Measurements from ENCODE around the gene AVPI1.

Gene AVPI1

DNA sequence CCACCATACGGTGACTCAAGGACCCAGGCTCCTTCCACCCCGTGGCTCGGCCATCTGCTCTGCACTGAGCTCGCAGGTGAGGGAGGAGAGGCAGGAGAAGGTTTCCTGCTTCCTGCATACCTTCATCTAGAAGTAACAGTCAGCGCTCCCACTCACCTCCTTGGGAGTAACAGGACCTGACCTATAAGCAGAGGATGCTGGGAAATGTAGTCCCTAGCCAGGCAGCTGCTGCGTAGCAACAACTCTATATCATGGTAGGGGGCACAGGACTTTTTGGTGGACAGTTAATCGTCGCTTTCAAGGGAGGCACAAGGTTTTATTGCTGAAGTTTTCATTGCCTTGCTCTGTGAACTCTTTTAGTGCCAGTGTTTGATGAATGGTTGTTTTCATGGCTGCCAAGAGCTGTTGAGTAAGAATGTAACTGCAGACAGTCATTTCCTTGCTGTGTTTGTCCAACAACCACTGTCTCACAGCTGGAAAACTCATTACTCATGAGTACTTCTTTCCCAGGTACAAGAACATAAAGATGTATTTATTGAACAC lies 39.7 kb upstream of the AVPI1 start (continued):
- TF ChIP-seq ZXDB (tag by site-specific recombination; IDR thresholded peaks at IDR 0.05) (no peak), ZBTB8A (tag by site-specific recombination; IDR thresholded peaks at IDR 0.05) (peak; percentile 19; the same call in 1 of the 2 replicates), ZNF292 (tag by site-specific recombination; IDR thresholded peaks at IDR 0.05; ENCODE audit: borderline replicate concordance, low read depth) (no peak), ZNF37A (tag by site-specific recombination; IDR thresholded peaks at IDR 0.05) (no peak), ZNF501 (tag by site-specific recombination; IDR thresholded peaks at IDR 0.05) (no peak), PBX3 (CRISPR knock-in tag; IDR thresholded peaks at IDR 0.05) (no peak), TCF7L2 (IDR thresholded peaks at IDR 0.05; ENCODE audit: borderline replicate concordance, low read depth, low read length) (no peak), ZFP69B (tag by site-specific recombination; IDR thresholded peaks at IDR 0.05) (no peak), ZNF112 (tag by site-specific recombination; IDR thresholded peaks at IDR 0.05) (no peak), ZNF629 (tag by site-specific recombination; IDR thresholded peaks at IDR 0.05) (0 out of 2 replicates have a peak, but pooled peaks have one; percentile 23), ZNF18 (tag by site-specific recombination; IDR thresholded peaks at IDR 0.05) (no peak), KLF1 (tag by site-specific recombination; IDR thresholded peaks at IDR 0.05) (no peak), ZNF239 (tag by site-specific recombination; IDR thresholded peaks at IDR 0.05) (no peak), ZNF626 (tag by site-specific recombination; IDR thresholded peaks at IDR 0.05) (no peak), IKZF3 (tag by site-specific recombination; IDR thresholded peaks at IDR 0.05) (no peak), ZBTB49 (tag by site-specific recombination; IDR thresholded peaks at IDR 0.05; ENCODE audit: low read depth) (no peak), ZNF580 (tag by site-specific recombination; IDR thresholded peaks at IDR 0.05) (no peak), ZNF76 (tag by site-specific recombination; IDR thresholded peaks at IDR 0.05; ENCODE audit: borderline replicate concordance, low read depth) (peak; percentile 86), ZBTB20 (tag by site-specific recombination; IDR thresholded peaks at IDR 0.05) (peak; percentile 61), GLIS2 (tag by site-specific recombination; IDR thresholded peaks at IDR 0.05) (peak; percentile 46; the same call in 1 of the 2 replicates), ZNF514 (tag by site-specific recombination; IDR thresholded peaks at IDR 0.05) (no peak), ZNF175 (tag by site-specific recombination; IDR thresholded peaks at IDR 0.05) (no peak), ZNF449 (tag by site-specific recombination; IDR thresholded peaks at IDR 0.05) (no peak), ZNF660 (tag by site-specific recombination; IDR thresholded peaks at IDR 0.05) (no peak), FEZF1 (tag by site-specific recombination; IDR thresholded peaks at IDR 0.05) (peak; percentile 60; the same call in 1 of the 2 replicates), GLI2 (tag by site-specific recombination; IDR thresholded peaks at IDR 0.05; ENCODE audit: borderline replicate concordance, low read depth) (no peak), ZFP37 (tag by site-specific recombination; IDR thresholded peaks at IDR 0.05) (no peak), ZNF404 (tag by site-specific recombination; IDR thresholded peaks at IDR 0.05) (no peak), ZNF335 (tag by site-specific recombination; conservative IDR thresholded peaks at IDR 0.05) (peak; percentile 94), ZNF24 (tag by site-specific recombination; IDR thresholded peaks at IDR 0.05) (no peak), ZNF600 (tag by site-specific recombination; IDR thresholded peaks at IDR 0.05) (0 out of 2 replicates have a peak, but pooled peaks have one; percentile 31), ZNF341 (tag by site-specific recombination; IDR thresholded peaks at IDR 0.05; ENCODE audit: low read depth) (peak; percentile 38; the same call in 1 of the 2 replicates), ZIC2 (tag by site-specific recombination; IDR thresholded peaks at IDR 0.05) (peak; percentile 86), ZBTB21 (tag by site-specific recombination; IDR thresholded peaks at IDR 0.05) (no peak), ZFHX2 (tag by site-specific recombination; conservative IDR thresholded peaks at IDR 0.05) (0 out of 2 replicates have a peak, but pooled peaks have one; percentile 22), YY1 (tag by site-specific recombination; IDR thresholded peaks at IDR 0.05) (peak; percentile 78)

Measured in HEK293 (cell line).